Measurements from ENCODE around the gene LSM7. TPM values are rescaled to one million over a fixed set of nuclear protein-coding genes. Genes with fewer than 3 reads are reported as not detected.

LSM7 gene
- total and polyA plus RNA-seq, 9 donors: 31.8 to 196 (median 79.6) TPM

DNA sequence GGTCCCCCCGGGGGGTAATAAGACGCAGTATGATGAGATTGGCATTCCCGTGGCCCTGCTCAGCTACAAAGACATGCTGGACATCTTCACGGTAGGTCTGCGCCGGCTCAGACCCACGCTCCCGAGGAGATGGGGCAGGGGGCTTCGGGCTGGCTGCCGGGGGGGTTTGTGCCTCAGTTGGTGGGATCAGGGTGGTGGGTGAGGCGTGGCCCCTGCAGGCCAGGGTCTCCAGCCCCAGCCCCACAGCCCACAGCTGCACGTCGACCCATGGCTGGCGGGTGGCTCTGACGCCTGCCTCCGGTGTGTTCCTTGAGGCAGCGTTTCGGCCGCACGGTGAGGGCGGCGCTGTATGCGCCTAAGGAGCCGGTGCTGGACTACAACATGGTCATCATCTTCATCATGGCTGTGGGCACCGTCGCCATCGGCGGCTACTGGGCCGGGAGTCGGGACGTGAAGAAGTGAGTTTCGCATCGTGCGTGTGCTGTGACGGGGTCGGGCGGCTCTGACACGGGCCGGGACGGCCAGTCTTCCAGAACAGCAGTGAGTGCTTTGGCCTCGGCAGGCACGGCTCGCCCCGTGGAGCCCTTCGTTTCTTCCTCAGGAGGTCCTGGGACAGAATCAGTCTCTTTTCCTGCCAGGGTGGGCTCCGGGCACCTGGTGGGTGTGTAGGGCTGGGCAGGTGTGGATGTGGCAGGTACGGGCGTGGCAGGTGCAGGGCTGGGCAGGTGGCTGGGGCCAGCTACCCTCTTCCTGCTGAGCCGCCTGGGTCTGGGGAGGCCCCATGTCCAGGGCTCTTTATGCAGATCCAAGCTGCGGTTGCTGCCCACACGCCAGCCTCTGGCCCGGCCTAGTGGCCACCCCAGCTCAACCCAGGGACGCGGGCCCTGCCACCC, 10.6 kb upstream of the LSM7 start:
- Histone ChIP-seq H3K27ac (no peak overlapping the region), H3K4me1 (ENCODE audit: insufficient read depth) (peaks cover 4% of the 10 kb centered on the region), H3K4me3 (no peak overlapping the region), H3K36me3 (no peaks in the 10 kb centered on the region), H3K27me3 (no peaks in the 10 kb centered on the region), H3K9me3 (no peaks in the 10 kb centered on the region)
- intact Hi-C loops (cut with DNase I): no loop called here
- WGBS, 3 donors: 93 to 95% (median 94%) methylated on average over 52 to 54 of the region's 54 CpGs
- TF ChIP-seq, protein P1, sequence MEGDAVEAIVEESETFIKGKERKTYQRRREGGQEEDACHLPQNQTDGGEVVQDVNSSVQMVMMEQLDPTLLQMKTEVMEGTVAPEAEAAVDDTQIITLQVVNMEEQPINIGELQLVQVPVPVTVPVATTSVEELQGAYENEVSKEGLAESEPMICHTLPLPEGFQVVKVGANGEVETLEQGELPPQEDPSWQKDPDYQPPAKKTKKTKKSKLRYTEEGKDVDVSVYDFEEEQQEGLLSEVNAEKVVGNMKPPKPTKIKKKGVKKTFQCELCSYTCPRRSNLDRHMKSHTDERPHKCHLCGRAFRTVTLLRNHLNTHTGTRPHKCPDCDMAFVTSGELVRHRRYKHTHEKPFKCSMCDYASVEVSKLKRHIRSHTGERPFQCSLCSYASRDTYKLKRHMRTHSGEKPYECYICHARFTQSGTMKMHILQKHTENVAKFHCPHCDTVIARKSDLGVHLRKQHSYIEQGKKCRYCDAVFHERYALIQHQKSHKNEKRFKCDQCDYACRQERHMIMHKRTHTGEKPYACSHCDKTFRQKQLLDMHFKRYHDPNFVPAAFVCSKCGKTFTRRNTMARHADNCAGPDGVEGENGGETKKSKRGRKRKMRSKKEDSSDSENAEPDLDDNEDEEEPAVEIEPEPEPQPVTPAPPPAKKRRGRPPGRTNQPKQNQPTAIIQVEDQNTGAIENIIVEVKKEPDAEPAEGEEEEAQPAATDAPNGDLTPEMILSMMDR (IDR thresholded peaks at IDR 0.05): no peak
- TF ChIP-seq POLR2A (IDR thresholded peaks at IDR 0.05) (no peak), EP300 (IDR thresholded peaks at IDR 0.05) (no peak)
- DNase-seq: peak in 1 of 5 donors; percentile 21

DNA sequence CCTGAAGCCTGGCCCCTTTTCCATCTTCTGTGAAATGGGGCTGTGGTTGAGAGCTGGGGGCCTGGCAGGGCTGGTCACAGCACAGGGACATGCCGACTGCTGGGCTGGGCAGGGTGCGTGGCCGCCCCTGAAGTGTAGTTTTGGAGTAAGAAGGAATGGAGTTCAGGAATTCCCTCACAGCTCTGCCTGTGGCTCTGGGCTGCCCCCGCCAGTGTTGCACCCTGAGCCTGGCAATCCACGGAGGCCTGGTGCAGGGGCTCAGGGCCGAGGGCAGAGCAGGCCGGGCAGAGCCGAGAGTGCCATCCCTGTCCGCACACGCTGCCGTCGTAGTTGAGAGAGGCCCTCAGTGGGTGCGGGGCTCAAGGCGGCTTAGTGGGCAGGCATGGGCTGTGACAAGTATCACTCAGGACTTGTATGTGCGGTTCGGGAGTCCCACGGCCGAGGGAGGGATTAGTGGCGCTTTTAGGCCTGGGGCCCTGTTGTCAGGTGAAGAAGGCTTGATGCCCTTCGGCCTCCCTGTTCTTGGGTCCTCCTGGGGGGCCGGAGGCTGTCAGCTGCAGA, 9.7 kb upstream of the LSM7 start:
- no peaks in the 10 kb centered on the region for H3K9me3 ChIP-seq
- no peak overlapping the region for H3K27ac ChIP-seq
- peak in 1 of 5 donors; percentile 23 for DNase-seq
- no peaks in the 10 kb centered on the region for H3K36me3 ChIP-seq
- H3K27me3 ChIP-seq: no peaks in the 10 kb centered on the region
- 92 to 97% (median 94%) methylated on average over 21 of the region's 21 CpGs for WGBS, 3 donors
- H3K4me3 ChIP-seq: no peak overlapping the region
- TF ChIP-seq EP300 (IDR thresholded peaks at IDR 0.05) (no peak), POLR2A (IDR thresholded peaks at IDR 0.05) (no peak)
- TF ChIP-seq, protein P1 (IDR thresholded peaks at IDR 0.05): no peak
- intact Hi-C loops (cut with DNase I): no loop called here
- peaks cover 4% of the 10 kb centered on the region for H3K4me1 ChIP-seq (ENCODE audit: insufficient read depth)

DNA sequence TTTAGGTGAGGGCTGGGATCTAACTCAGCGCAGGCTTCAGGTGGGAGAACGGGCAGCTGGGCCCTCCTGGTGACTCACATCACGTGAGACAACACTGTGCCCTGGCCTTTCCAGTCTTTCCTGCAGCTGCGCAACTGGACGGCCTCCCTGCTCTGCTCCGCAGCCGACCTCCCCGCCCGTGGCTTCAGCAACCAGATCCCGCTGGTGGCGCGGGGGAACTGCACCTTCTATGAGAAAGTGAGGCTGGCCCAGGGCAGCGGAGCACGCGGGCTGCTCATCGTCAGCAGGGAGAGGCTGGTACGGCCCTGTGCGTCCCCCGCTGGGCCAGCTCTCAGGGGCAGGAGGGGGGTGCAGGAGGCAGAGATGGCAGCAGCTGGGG, 8.9 kb upstream of the LSM7 start:
- WGBS, 3 donors: 29 to 65% (median 50%) methylated on average over 12 to 19 of the region's 19 CpGs
- H3K4me1 ChIP-seq (ENCODE audit: insufficient read depth): peaks cover 4% of the 10 kb centered on the region
- H3K9me3 ChIP-seq: no peaks in the 10 kb centered on the region
- no peak overlapping the region for H3K27ac ChIP-seq
- H3K36me3 ChIP-seq: no peaks in the 10 kb centered on the region
- DNase-seq: peak; percentile 60 to 86 (median 62)
- TF ChIP-seq, protein P1 (IDR thresholded peaks at IDR 0.05): peak in 2 of 3 donors; percentile 38 to 52
- no peak for TF ChIP-seq EP300 (IDR thresholded peaks at IDR 0.05)
- no peak for TF ChIP-seq POLR2A (IDR thresholded peaks at IDR 0.05)
- no peak overlapping the region for H3K4me3 ChIP-seq
- H3K27me3 ChIP-seq: no peaks in the 10 kb centered on the region
- intact Hi-C loops (cut with DNase I): no loop called here

DNA sequence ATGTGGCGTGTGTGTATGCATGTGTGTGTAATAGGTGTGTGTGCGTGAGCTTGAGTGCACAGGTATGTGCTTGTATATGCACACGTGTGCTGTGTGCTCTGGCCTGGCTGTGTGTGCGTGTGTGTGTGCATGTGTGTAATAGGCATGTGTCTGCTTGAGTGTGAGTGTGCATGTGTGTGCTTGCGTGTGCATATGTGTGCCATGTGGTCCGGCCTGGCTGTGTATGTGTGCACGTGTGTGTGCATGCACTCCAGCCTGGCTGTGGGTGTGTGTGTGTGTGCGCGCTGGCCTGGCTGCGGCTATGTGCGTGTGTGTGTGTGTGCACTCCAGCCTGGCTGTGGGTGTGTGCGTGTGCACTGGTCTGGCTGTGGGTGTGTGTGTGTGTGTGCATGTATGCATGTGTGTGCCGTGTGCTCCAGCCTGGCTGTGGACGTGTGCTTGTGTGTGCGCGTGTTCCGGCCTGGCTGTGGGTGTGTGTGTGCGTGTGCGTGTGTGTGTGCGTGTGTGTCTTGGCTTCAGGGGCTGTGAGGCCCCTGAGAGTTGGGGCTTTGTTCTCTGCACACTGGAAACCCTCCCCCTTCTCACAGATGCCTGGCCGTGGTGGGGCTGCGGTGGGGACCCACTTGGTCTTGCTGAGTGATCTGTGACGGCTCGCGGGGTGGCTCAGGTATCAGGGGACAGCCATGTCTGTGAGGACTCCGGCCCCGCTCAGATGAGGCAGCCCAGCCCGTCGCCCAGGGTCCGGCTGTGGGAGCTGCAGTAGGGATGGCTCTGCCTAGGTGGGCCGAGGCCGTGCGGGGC, 8.3 kb upstream of the LSM7 start:
- intact Hi-C loops (cut with DNase I): no loop called here
- Histone ChIP-seq H3K27me3 (no peaks in the 10 kb centered on the region), H3K27ac (no peak overlapping the region), H3K4me1 (ENCODE audit: insufficient read depth) (peaks cover 4% of the 10 kb centered on the region), H3K36me3 (no peaks in the 10 kb centered on the region), H3K4me3 (no peak overlapping the region), H3K9me3 (no peaks in the 10 kb centered on the region)
- 75 to 85% (median 77%) methylated on average over 33 of the region's 33 CpGs for WGBS, 3 donors
- TF ChIP-seq EP300 (IDR thresholded peaks at IDR 0.05) (no peak), POLR2A (IDR thresholded peaks at IDR 0.05) (no peak)
- TF ChIP-seq, protein P1 (IDR thresholded peaks at IDR 0.05): no peak
- peak in 1 of 5 donors; percentile 13 for DNase-seq
